NB4 (cell line): Measurements from ENCODE around the gene RABEPK.

Experiments
- CTCF ChIP-seq: IDR thresholded peaks from one replicate; pipeline ENCODE4 v1.5.1; 2012; ENCODE audit warnings: low read depth, low read length
- MAX ChIP-seq: IDR thresholded peaks from 2 replicates; pipeline ENCODE4 v1.6.1; 2011; ENCODE audit warnings: low read depth, low read length
- MYC ChIP-seq: IDR thresholded peaks from 2 replicates; pipeline ENCODE4 v1.6.1; 2011; ENCODE audit warnings: low read depth, low read length
- POLR2A ChIP-seq: IDR thresholded peaks from 2 replicates; pipeline ENCODE4 v1.6.1; 2011; ENCODE audit warnings: mild to moderate bottlenecking; ENCODE audit not compliant: insufficient read length; ENCODE audit errors: extremely low read depth

- TF ChIP-seq CTCF (no peak), POLR2A (no peak), MAX (no peak), MYC (no peak)
Measured at GRCh38 chr9:125254231-125254630, 53.9 kb downstream of the RABEPK start.
